ACC112 (cell line): ENCODE measurements around the gene PPP1R7.

Source experiments
- H2AFZ ChIP-seq: fragments of 200-600 bp; sonication (generic); one replicate; pipeline ENCODE4 v1.6.0; 2017; ENCODE audit warnings: antibody characterized with exemption, low read length; ENCODE audit not compliant: unreplicated experiment
- H3K27ac ChIP-seq: fragments of 200-600 bp; sonication (generic); 2 replicates; pipeline ENCODE4 v1.5.1; 2014; ENCODE audit warnings: low read depth, mild to moderate bottlenecking, antibody characterized with exemption, low read length, moderate library complexity
- H3K27me3 ChIP-seq: fragments of 200-600 bp; sonication (generic); 2 replicates; pipeline ENCODE4 v1.6.1; 2014; ENCODE audit warnings: mild to moderate bottlenecking, antibody characterized with exemption, low read length, moderate library complexity, mixed read lengths; ENCODE audit not compliant: insufficient read depth
- H3K36me3 ChIP-seq: fragments of 200-600 bp; sonication (generic); 2 replicates; pipeline ENCODE4 v1.6.1; 2016; ENCODE audit warnings: mild to moderate bottlenecking, antibody characterized with exemption, low read length, moderate library complexity, mixed read lengths; ENCODE audit not compliant: insufficient read depth
- H3K4me1 ChIP-seq: fragments of 200-600 bp; sonication (generic); one replicate; pipeline ENCODE4 v1.6.1; 2016; ENCODE audit warnings: low read length, mixed read lengths; ENCODE audit not compliant: insufficient read depth, unreplicated experiment, control insufficient read depth
- H3K4me3 ChIP-seq: fragments of 200-600 bp; sonication (generic); 2 replicates; pipeline ENCODE4 v1.5.1; 2014; ENCODE audit warnings: mild to moderate bottlenecking, low read depth, low read length
- H3K79me2 ChIP-seq: fragments of 200-600 bp; sonication (generic); one replicate; pipeline ENCODE4 v1.6.0; 2016; ENCODE audit warnings: low read length; ENCODE audit not compliant: control insufficient read depth, unreplicated experiment, insufficient read depth

PPP1R7 gene

GRCh38 chr2:241224018-241224850 lies 74.0 kb downstream of the PPP1R7 start:
- Histone ChIP-seq H3K4me1 (peaks cover 17% of the 10 kb centered on the region), H2AFZ (no peak overlapping the region), H3K4me3 (no peak overlapping the region), H3K36me3 (peaks cover 19% of the 10 kb centered on the region; the same call in 1 of the 2 replicates), H3K27ac (no peak overlapping the region), H3K27me3 (no peaks in the 10 kb centered on the region), H3K79me2 (peaks cover 6% of the 10 kb centered on the region)

- H2AFZ ChIP-seq: no peak overlapping the region
- peaks cover 14% of the 10 kb centered on the region for H3K4me1 ChIP-seq
- peaks cover 19% of the 10 kb centered on the region; the same call in 1 of the 2 replicates for H3K36me3 ChIP-seq
- no peak overlapping the region for H3K4me3 ChIP-seq
- H3K79me2 ChIP-seq: peaks cover 4% of the 10 kb centered on the region
- no peak overlapping the region for H3K27ac ChIP-seq
- H3K27me3 ChIP-seq: no peaks in the 10 kb centered on the region
These were observed 74.7 kb downstream of the PPP1R7 start for GRCh38 chr2:241224851-241225438.

GRCh38 chr2:241225545-241225944 lies 75.3 kb downstream of the PPP1R7 start:
- Histone ChIP-seq H3K79me2 (no peaks in the 10 kb centered on the region), H3K4me1 (peaks cover 14% of the 10 kb centered on the region), H3K4me3 (no peak overlapping the region), H3K27ac (no peak overlapping the region), H3K27me3 (no peaks in the 10 kb centered on the region), H3K36me3 (peaks cover 22% of the 10 kb centered on the region; the same call in 1 of the 2 replicates), H2AFZ (no peak overlapping the region)

GRCh38 chr2:241225983-241226382 lies 75.7 kb downstream of the PPP1R7 start:
- Histone ChIP-seq H3K27me3 (no peaks in the 10 kb centered on the region), H3K4me1 (peaks cover 14% of the 10 kb centered on the region), H3K27ac (no peak overlapping the region), H3K4me3 (no peak overlapping the region), H3K79me2 (no peaks in the 10 kb centered on the region), H3K36me3 (peaks cover 26% of the 10 kb centered on the region; the same call in 1 of the 2 replicates), H2AFZ (no peak overlapping the region)

- peaks cover 14% of the 10 kb centered on the region for H3K4me1 ChIP-seq
- no peak overlapping the region for H3K4me3 ChIP-seq
- no peak overlapping the region for H3K27ac ChIP-seq
- H3K36me3 ChIP-seq: peaks cover 34% of the 10 kb centered on the region; the same call in 1 of the 2 replicates
- H3K27me3 ChIP-seq: no peaks in the 10 kb centered on the region
- no peak overlapping the region for H2AFZ ChIP-seq
- peaks cover 6% of the 10 kb centered on the region for H3K79me2 ChIP-seq
These were observed 76.7 kb downstream of the PPP1R7 start for GRCh38 chr2:241226723-241227572.

- no peak overlapping the region for H3K27ac ChIP-seq
- no peak overlapping the region for H2AFZ ChIP-seq
- no peak overlapping the region for H3K4me3 ChIP-seq
- no peaks in the 10 kb centered on the region for H3K27me3 ChIP-seq
- H3K4me1 ChIP-seq: peaks cover 14% of the 10 kb centered on the region
- peaks cover 6% of the 10 kb centered on the region for H3K79me2 ChIP-seq
- H3K36me3 ChIP-seq: peaks cover 35% of the 10 kb centered on the region; the same call in 1 of the 2 replicates
These were observed 77.3 kb downstream of the PPP1R7 start for GRCh38 chr2:241227594-241227993.

GRCh38 chr2:241228081-241228859 lies 78.0 kb downstream of the PPP1R7 start:
- Histone ChIP-seq H3K79me2 (peaks cover 6% of the 10 kb centered on the region), H2AFZ (no peak overlapping the region), H3K27me3 (no peaks in the 10 kb centered on the region), H3K36me3 (peaks cover 35% of the 10 kb centered on the region; the same call in 1 of the 2 replicates), H3K27ac (no peak overlapping the region), H3K4me1 (peaks cover 14% of the 10 kb centered on the region), H3K4me3 (no peak overlapping the region)

- H3K27me3 ChIP-seq: no peaks in the 10 kb centered on the region
- H3K79me2 ChIP-seq: peaks cover 6% of the 10 kb centered on the region
- peaks cover 39% of the 10 kb centered on the region; the same call in 1 of the 2 replicates for H3K36me3 ChIP-seq
- no peak overlapping the region for H2AFZ ChIP-seq
- H3K4me1 ChIP-seq: peaks cover 8% of the 10 kb centered on the region
- no peak overlapping the region for H3K27ac ChIP-seq
- H3K4me3 ChIP-seq: no peak overlapping the region
These were observed 78.7 kb downstream of the PPP1R7 start for GRCh38 chr2:241228860-241229516.

- Histone ChIP-seq H2AFZ (no peak overlapping the region), H3K4me3 (no peak overlapping the region), H3K4me1 (peaks cover under 1% of the 10 kb centered on the region), H3K79me2 (peaks cover 6% of the 10 kb centered on the region), H3K27me3 (no peaks in the 10 kb centered on the region), H3K27ac (no peak overlapping the region), H3K36me3 (peaks cover 44% of the 10 kb centered on the region; the same call in 1 of the 2 replicates)
These were observed 79.5 kb downstream of the PPP1R7 start for GRCh38 chr2:241229563-241230401.
